M059J (cell line): ENCODE measurements around the gene PLXNC1. TPM values are rescaled to one million over a fixed set of nuclear protein-coding genes. Genes with fewer than 3 reads are reported as not detected.

Experiments
- DNase-seq: peaks from one replicate; pipeline ENCODE4 v3.0.0-alpha.2; 2012; ENCODE audit warnings: low read depth
- total RNA-seq: library from RNA; depleted of rRNA; stranded (reverse); fragments of >200 nt; shearing (Covaris generic); gene quantifications from 2 replicates; pipeline ENCODE4 v1.2.3, GENCODE V29; 2014; rRNA removed

The PLXNC1 gene
- 0.20 and 3.4 TPM in 2 replicates for total RNA-seq

DNA sequence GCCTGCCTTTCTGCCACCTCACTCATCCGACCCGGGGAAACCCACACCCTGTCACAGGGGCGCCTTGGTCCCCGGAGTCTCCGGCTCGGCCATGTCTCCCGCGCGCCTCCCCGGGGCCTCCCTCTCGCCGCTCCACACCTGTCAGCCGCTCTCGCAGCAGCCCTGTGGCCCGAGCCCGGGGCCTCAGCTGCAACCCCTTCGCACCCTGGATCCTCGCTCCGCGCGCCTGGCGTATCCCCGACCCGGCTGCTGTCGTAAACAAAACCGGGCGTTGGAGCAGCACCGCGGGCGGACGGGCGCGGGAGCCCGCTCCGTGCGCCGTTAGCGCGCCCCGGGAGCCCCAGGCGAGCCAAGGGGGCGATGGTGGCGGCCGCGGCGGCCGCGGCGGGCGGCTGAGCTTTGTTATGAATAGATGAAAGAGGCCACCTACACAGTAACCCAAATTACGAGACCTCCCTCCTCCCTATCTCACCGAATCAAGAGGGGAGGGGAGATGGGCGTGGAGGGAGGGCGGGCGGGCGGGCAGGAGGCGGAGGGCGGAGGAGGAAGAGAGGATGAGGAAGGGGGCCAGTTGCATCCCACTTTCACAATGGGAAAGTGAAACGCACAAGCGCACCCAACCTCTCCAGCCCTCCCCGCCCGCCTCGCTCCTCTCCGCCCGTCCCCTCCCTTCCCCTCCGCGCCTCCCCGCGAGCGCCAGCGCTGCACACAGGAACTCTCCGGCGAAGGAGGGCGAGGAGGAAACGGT is at the start of gene PLXNC1:
PLXNC1 (plus strand) TSS at position 587 of the 748 bp plus-strand sequence. CDS start 395 bp downstream, outside the sequence.
- DNase-seq: peak; percentile 36

DNA sequence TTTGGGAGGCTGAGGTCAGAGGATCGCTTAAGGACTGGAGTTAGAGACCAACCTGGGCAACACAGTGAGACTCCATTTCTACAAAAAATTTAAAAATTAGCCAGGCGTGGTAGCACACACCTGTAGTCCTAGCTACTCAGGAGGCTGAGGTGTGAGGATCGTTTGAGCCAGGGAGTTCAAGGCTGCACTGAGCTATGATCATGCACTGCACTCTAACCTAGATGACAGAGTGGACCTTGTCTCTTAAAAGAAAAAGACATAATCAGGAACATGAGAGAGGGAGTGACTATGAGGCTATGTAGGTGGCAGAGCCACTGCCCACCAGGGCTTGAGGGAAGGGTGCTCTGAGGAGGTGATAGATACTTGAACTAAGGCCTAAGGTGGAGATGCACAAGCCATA is 49.2 kb upstream of the PLXNC1 start:
- no peak for DNase-seq

DNA sequence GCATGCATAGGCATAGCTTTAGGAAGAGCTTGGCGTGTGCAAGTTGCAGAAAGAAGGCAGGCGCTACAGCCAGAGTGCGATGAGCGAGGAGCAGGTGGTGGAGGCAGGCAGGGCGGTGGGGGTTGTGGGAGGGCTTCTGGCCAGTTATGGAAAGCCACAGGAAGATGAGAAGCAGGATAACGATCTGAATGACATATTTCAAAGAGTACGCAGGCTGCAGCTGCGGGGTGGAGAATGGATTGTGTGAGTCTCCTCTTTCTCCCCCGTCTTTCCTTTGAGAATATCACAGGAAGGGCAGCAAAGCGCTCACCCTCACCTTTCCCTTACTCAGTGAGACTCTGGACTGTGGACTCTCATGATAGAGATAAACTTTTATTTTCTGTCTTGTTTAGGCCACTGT is 48.7 kb upstream of the PLXNC1 start:
- DNase-seq: peak; percentile 92

DNA sequence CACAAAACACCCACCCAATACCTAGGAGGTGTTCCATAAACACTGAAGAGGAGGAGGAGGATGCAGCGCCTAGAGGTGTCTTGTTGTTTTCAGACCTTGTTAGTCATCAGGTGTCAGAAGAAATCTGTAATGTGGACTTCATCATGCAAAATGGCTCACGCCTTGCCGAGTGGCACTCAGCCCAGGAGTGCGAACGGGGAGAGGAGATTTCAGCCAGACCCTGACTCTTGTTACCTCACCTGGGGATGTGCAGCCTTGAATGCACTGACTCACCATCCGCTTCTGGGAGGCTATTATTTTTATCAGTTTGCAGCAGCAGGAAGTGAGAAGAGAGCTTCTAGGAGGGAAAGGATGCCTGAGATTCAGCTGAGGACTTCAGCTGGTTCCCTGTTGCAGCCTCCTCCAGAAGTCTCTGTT is 48.2 kb upstream of the PLXNC1 start:
- DNase-seq: peak; percentile 88

DNA sequence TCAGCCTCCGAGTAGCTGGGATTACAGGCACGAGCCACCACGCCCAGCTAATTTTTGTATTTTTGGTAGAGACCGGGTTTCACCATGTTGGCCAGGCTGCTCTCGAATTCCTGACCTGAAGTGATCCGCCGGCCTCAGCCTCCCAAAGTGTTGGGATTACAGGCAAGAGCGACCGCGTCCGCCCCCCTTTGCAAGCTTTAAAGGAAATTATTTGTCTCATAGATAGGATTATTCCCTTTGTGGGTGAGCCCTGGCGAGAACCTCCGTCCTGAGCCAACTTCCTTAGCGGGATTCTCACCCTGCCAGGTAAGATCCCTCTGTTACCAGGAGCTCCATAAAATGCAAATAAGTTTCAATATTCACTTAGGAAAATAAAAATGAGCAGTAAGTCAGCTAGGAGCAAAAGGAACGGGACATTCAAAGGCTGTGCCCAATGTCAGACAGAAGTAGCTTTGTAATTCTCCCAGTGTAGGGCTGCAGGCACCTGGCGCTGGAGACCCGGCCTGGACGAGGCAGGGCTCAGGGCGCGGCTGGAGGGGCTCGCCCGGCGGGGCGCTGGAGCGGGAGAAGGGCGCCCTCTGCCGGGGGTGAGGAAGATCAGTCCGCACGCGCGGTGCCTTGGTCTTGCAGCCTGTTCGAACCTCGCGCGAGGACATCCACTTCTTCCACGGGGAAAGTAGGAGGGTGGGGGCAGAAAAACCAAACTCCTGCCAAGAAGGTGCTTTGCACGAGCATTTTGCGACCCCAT is 47.2 kb upstream of the PLXNC1 start:
- DNase-seq: peak; percentile 68

DNA sequence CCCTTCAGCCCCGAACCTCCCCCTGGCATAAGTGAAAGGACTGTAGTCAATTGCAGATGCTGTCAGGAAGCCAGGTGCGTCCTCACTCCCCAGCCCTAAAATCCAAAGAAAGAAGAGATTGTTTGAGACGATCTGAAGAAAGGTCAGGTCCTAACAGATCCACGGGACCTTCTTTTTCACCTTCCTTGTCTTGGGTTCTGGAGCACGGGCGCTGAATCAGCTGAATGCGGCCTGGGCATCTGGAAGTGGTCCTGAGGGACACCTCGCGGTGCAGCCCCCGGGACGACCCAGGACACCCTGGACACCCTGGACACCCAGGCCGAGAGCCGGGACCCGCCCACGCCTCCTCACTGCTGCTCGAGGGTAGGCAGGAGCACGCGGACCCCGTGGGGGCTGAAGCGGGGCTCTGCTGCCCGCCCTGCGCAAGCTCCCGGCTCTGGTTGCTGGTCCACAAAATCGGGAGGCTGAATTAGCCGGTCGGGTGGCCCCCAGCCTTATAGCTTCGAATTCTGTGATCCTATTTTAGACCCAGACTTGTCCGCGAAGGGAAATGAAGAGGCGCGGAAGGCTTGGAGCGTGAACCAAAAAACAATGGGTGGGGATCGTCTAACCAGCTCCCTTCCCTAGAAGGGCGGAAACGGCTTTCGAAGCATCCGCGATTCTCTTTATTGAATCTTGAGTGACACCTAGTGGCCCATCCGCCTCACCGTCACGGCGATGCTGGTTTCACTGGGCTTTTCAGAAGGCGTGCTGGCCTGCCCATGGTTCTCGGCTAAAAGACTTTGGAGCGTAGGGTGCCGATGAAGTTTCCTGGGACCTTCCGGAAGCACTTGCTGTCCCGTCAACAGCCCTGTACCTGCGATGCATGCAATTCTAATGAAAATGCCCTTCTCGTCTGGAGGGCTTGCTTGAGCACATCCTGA is 46.4 kb upstream of the PLXNC1 start:
- DNase-seq: peak; percentile 85

DNA sequence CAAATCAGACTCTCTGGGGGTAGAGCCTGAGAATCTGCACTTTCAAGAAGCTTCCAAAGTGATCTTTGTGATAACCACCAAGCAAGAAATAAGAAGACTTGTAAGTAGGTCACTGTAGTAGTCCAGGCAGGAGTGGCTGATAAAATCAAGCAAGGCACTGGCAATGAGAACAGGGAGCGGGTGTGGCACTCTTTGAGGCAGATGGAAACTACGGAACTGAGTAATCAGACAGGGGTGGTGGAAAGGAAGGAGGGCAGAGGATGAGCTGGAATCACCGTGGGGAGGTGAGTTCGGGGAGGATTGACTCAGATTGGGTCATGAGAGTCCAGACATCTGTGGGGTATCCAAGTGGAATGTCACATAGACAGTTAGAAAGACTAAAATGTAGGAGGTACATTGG is 44.4 kb upstream of the PLXNC1 start:
- DNase-seq: peak; percentile 21

DNA sequence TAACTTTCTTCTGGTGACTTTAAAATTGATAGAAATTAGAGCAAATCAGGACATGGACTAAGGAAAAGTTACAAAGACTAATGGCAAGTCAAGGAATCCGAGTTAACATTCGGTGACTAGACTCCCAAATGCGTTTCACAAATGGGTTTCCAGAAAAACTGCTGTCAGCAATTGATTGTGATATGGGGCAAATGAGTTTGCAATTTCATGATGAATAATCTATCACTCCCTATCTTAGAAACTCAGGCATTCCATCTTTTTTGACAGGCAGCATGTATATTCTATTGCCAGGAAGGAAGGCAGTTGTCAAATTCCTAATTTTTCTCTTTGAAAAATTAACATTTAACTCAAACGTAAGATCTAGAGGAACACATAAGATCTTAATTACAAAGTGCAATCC is 40.5 kb upstream of the PLXNC1 start:
- no peak for DNase-seq

DNA sequence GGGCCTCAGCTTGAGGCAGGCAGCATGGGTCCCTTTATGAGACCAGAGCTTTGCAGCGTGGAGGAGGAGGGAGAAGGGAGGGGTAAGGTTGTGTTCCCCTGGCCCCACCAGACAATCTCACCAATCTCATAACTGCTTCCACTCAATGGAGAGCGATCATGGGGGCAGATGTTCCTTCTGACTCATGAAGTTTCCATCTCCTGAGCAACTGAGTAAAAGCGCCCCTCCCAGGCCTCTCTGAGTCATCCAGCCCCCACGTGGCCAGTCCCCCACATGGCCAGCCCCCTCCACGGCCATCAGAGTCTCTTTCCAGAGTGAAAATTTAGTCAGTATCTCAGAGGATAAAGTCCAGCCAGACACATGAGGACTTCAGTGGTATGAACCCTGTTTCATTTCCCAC is 39.2 kb upstream of the PLXNC1 start:
- peak; percentile 49 for DNase-seq

DNA sequence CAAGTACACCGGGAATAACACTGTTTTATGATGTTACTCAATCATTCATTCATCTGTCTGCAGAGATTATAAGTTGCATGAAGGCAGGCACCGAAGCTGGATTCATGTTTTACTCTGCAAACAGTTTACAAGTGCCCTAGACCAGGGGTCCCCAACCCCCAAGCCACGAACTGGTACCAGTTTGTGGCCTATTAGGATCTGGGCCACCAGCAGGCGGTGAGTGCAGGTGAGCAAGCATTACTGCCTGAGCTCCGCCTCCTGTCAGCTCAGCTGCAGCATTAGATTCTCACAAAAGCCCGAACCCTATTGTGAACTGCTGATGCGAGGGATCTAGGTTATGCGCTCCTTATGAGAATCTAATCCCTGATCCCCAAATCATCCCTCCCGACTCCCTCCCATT is 38.1 kb upstream of the PLXNC1 start:
- no peak for DNase-seq

DNA sequence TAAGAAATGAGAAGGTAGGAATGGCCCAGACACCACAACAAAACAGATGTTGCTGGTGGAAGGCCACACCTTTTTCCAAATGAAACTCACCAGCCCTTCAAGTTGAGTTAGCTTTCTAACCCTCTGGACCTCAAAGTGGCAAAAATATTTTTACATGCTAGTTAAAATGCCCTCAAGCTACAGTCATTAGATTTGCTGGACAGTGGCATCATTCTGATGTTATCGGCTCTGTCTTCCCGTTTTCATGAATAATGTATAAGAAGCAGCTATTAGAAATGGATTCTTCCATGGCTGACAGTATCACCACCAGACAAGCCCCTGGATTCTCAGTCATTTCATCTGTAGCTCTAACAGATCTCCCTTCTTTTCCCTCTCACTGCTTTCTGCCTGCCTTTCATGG is 37.1 kb upstream of the PLXNC1 start:
- peak; percentile 54 for DNase-seq

DNA sequence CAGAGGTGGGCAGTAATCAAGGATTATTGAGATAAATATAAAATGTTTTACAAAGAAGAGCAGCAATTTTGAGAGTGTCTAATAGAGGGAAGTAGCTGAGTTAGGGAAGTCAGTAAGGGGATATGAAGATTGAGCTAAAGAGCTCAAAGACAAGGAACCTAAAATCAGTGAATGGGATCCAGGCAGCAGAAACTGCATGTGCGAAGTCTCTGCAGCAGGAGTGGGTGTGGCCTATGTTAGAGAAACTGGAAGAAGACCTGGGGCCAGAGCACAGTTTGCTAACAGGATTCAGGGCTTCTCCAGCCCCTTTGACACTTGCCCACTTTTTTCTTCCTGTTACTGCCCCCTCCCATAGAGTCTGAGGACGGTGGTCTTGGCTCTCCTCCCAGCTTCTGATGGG is 36.3 kb upstream of the PLXNC1 start:
- DNase-seq: no peak

DNA sequence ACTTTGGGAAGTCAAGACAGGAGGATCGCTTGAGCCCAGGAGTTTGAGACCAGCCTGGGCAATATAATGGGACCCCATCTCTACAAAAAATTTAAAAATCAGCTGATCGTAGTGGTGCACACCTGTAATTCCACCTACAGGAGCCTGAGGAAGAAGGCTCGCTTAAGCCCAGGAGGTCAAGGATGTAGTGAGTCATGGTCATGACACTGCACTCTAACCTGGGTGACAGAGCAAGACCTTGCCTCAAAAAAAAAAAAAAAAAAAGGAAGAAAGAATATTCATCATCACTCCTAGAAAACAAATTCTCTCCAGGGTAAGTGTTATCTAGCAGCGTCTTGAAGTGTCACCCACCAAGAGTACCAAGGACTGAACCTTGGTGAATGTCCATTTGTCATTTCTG is 34.2 kb upstream of the PLXNC1 start:
- no peak for DNase-seq

DNA sequence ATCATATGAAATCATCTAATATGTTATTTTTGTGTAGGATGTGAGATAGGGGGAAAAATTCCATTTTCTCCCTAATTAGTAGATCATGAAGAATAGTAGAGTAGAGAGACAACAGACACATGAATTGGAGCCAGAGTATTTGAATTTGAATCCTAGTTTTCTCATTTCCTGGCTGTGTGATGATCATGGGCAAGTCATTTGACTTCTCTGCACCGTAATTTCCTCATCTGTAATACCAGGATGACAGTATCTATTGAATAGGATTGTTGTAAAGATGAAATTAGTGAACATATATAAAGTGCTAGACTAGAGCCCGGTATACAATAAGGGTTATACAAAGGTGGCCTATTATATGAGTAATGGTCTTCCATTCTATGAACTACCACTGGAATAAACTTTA is 32.2 kb upstream of the PLXNC1 start:
- no peak for DNase-seq

DNA sequence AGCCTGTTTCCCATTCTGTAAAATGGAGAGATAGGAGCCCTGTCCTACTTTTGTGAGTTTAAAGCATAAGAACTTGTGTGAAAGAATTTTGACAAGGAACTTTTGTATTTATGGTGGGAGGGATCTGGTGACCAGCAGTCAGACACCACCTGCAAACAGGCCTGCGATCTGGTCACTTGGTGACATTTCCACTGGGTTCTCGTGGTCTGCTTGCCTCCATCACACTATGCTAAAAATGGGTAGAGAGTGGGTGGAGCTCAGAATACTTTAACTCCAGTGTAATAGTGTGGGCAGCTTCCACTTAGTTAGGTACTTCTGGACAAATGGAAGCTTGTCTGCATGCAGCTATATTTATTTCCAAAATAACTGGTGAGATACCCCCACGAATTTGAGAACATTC is 26.5 kb upstream of the PLXNC1 start:
- no peak for DNase-seq

DNA sequence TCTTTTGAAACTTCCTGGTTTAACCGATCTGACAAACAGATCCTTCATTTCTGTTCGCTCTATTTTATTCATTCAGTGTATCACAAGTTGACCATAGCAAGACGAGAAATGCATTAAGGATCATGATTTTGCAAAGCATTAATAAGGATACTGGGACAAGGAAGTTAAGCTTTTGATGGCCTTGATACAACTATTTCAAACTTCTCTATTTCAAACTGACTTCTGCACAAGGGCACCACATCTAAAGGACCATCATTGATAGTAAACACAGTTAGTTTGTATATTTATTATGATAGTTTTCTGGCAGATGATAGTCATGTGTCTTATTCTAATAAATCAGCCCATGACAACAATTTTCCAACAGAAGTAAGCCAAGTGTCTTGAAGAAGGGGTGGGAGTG is 25.8 kb upstream of the PLXNC1 start:
- DNase-seq: no peak

DNA sequence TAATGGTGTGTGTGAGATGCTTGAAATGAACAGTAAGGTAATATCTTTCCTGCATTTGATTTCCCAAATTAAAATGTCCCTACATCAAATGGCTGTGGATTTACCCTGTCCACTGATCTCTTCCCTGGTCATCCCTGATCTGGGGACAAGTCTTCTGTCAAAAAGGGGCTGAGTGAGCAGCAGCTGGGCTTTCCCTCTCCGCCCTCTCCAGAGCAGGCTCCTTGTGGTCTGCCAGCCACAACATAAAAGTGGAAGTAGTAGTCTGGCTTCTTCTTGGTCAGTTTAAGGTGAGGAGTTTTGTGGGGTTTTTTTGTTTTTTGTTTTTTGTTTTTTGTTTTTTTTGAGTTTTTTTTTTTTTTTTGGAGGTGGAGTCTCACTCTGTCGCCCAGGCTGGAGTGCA is 25.2 kb upstream of the PLXNC1 start:
- DNase-seq: no peak

DNA sequence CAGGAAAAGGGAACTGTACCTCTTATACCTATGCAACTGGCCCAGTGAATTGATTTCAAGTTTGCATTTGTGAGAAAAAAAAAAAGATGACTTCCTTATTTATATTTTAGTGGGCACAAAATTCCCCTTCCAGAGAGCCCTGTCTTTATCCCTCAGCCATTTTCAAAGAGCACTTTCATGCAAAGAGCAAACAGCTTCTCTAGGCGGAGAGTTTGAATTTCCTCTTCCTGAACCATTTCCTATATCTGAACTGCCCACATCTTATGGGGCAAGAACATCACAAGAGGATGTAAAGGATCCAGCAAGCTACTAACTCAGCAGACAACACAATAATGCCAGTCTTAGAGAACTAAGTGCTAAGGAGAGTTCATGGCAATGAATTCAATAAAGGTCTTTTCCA is 22.3 kb upstream of the PLXNC1 start:
- no peak for DNase-seq

DNA sequence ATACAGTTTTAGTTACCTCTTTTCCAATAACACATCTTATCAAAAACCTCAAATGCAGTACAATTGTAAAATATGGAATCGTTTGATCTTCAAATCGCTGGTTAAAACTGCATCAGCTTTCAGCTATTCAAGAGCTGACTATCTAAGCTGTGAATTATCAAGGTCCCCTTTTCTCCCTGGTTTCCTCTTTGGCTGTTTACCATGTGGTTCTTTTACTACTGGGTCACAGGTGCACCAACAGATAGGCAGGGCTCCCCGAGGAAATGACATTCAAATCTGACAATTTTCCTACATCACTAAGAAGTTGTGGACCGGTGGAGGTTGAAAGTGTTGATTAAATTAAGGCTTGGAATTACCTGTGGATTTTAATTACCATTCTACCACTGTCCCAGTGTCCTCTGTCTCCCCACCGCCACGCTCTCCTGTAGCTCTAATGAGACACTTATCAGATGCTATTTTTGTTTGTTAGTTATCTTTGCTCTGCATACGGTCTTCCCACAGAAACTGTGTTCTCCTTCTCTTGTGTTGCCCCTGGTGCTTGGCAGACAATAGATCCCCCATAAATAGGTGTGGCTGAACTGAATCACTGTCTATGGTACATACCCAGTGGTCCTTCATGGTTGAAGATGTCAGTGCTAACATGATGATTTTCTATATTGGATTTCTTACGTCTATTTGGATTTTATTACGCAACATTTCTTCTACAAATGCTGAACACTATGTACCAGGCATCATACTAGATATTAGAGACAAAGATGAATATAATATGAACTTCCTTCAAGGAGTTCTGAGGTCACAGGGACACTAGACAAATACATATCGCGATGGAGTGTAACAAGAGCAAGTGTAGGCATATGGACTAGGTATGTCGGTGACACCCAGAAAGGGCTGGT is 20.9 kb upstream of the PLXNC1 start:
- no peak for DNase-seq

DNA sequence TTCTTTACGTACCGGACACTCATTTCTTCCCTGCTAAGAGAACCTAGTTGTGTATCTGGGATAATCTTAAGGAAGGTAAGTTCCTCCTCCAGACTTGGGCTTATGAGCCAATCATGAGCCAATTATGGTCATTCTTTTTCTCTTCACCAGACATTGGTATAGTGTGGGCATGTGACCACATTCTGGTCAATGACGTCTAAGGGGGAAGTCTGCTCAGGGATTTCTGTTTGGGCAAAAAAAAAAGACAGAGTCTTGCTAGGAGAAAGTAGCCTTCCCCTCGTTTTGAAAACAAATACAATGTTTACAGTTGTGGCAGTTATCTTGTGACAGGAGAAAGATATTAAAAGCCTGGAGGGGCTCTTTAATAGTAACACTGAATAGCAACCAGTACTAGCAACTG is 20.1 kb upstream of the PLXNC1 start:
- DNase-seq: no peak
